Activated T-helper 17 cell treated with anti-CD3 and anti-CD28 coated beads, Interleukin-2, amount 50 U/mL, for 72 hours (primary cell): ENCODE results near the gene FOXP2. TPM values are rescaled to one million over a fixed set of nuclear protein-coding genes. Genes with fewer than 3 reads are reported as not detected.

Experiments used
- ATAC-seq: fragments of 150-1000 bp; cut with Tn5 transposase; replicated peaks from 2 replicates; pipeline ENCODE4 v1.10.0; 2021; ENCODE audit warnings: mild to moderate bottlenecking, moderate library complexity
- H3K27ac Mint-ChIP-seq: one replicate; pipeline ENCODE4 v1.8.0; 2022; ENCODE audit warnings: mixed read lengths
- H3K27me3 Mint-ChIP-seq: one replicate; pipeline ENCODE4 v1.8.0; 2022; ENCODE audit warnings: mixed read lengths
- H3K36me3 Mint-ChIP-seq: one replicate; pipeline ENCODE4 v1.8.0; 2022; ENCODE audit warnings: low read depth, mild to moderate bottlenecking, mixed read lengths
- H3K4me1 Mint-ChIP-seq: one replicate; pipeline ENCODE4 v1.8.0; 2022; ENCODE audit warnings: mixed read lengths
- H3K4me3 Mint-ChIP-seq: one replicate; pipeline ENCODE4 v1.8.0; 2022; ENCODE audit warnings: mild to moderate bottlenecking, mixed read lengths
- H3K9me3 Mint-ChIP-seq: one replicate; pipeline ENCODE4 v1.8.0; 2022; ENCODE audit warnings: mixed read lengths
- total RNA-seq, 2 donors: library from RNA; stranded (reverse); gene quantifications; one replicate each; pipeline ENCODE4 v1.2.3, GENCODE V29; 2022

Gene FOXP2
- total RNA-seq, 2 donors from 2014 or later = not detected

- H3K4me1 Mint-ChIP-seq = no peaks in the 10 kb centered on the region
- no peak overlapping the region for H3K27ac Mint-ChIP-seq
- H3K9me3 Mint-ChIP-seq = no peaks in the 10 kb centered on the region
- ATAC-seq = no peak
- no peak overlapping the region for H3K4me3 Mint-ChIP-seq
- no peaks in the 10 kb centered on the region for H3K36me3 Mint-ChIP-seq
- H3K27me3 Mint-ChIP-seq = no peaks in the 10 kb centered on the region
Observed at GRCh38 chr7:114628362-114628761, 213.7 kb downstream of the FOXP2 start.

- H3K9me3 Mint-ChIP-seq = no peaks in the 10 kb centered on the region
- H3K4me3 Mint-ChIP-seq = no peak overlapping the region
- no peak overlapping the region for H3K27ac Mint-ChIP-seq
- no peaks in the 10 kb centered on the region for H3K36me3 Mint-ChIP-seq
- no peak for ATAC-seq
- no peaks in the 10 kb centered on the region for H3K4me1 Mint-ChIP-seq
- no peaks in the 10 kb centered on the region for H3K27me3 Mint-ChIP-seq
Observed at GRCh38 chr7:114629762-114630161, 215.1 kb downstream of the FOXP2 start.

- Mint-ChIP-seq H3K9me3 (no peaks in the 10 kb centered on the region), H3K4me1 (no peaks in the 10 kb centered on the region), H3K27ac (no peak overlapping the region), H3K4me3 (no peak overlapping the region), H3K27me3 (no peaks in the 10 kb centered on the region), H3K36me3 (no peaks in the 10 kb centered on the region)
- no peak for ATAC-seq
Observed at GRCh38 chr7:114630201-114630990, 215.8 kb downstream of the FOXP2 start.

- no peaks in the 10 kb centered on the region for H3K36me3 Mint-ChIP-seq
- no peaks in the 10 kb centered on the region for H3K4me1 Mint-ChIP-seq
- ATAC-seq = no peak
- H3K27me3 Mint-ChIP-seq = no peaks in the 10 kb centered on the region
- no peak overlapping the region for H3K27ac Mint-ChIP-seq
- H3K4me3 Mint-ChIP-seq = no peak overlapping the region
- H3K9me3 Mint-ChIP-seq = no peaks in the 10 kb centered on the region
Observed at GRCh38 chr7:114631249-114631822, 216.7 kb downstream of the FOXP2 start.

- Mint-ChIP-seq H3K27me3 (no peaks in the 10 kb centered on the region), H3K4me3 (no peak overlapping the region), H3K27ac (no peak overlapping the region), H3K36me3 (no peaks in the 10 kb centered on the region), H3K9me3 (no peaks in the 10 kb centered on the region), H3K4me1 (no peaks in the 10 kb centered on the region)
- ATAC-seq = no peak
Observed at GRCh38 chr7:114639451-114639850, 224.8 kb downstream of the FOXP2 start.

- Mint-ChIP-seq H3K27me3 (no peaks in the 10 kb centered on the region), H3K9me3 (no peaks in the 10 kb centered on the region), H3K27ac (no peak overlapping the region), H3K4me3 (no peak overlapping the region), H3K36me3 (no peaks in the 10 kb centered on the region), H3K4me1 (no peaks in the 10 kb centered on the region)
- ATAC-seq = no peak
Observed at GRCh38 chr7:114644455-114644854, 229.8 kb downstream of the FOXP2 start.

GRCh38 chr7:114645451-114645850 is 230.8 kb downstream of the FOXP2 start:
- Mint-ChIP-seq H3K4me1 (no peaks in the 10 kb centered on the region), H3K36me3 (no peaks in the 10 kb centered on the region), H3K4me3 (no peak overlapping the region), H3K27me3 (no peaks in the 10 kb centered on the region), H3K9me3 (no peaks in the 10 kb centered on the region), H3K27ac (no peak overlapping the region)
- ATAC-seq = no peak

- no peak overlapping the region for H3K4me3 Mint-ChIP-seq
- no peak overlapping the region for H3K27ac Mint-ChIP-seq
Observed at GRCh38 chr7:114647518-114647917, 232.9 kb downstream of the FOXP2 start.

GRCh38 chr7:114648117-114648516 is 233.5 kb downstream of the FOXP2 start:
- H3K9me3 Mint-ChIP-seq = no peaks in the 10 kb centered on the region
- ATAC-seq = no peak
- no peaks in the 10 kb centered on the region for H3K4me1 Mint-ChIP-seq
- no peaks in the 10 kb centered on the region for H3K36me3 Mint-ChIP-seq
- peaks cover 4% of the 10 kb centered on the region for H3K27me3 Mint-ChIP-seq
- no peak overlapping the region for H3K4me3 Mint-ChIP-seq
- no peak overlapping the region for H3K27ac Mint-ChIP-seq

More at GRCh38 chr7:114647518-114647917, 232.9 kb downstream of the FOXP2 start:
- H3K4me1 Mint-ChIP-seq = no peaks in the 10 kb centered on the region
- H3K9me3 Mint-ChIP-seq = no peaks in the 10 kb centered on the region
- H3K27me3 Mint-ChIP-seq = peaks cover 4% of the 10 kb centered on the region
- H3K36me3 Mint-ChIP-seq = no peaks in the 10 kb centered on the region
- no peak for ATAC-seq

- no peaks in the 10 kb centered on the region for H3K9me3 Mint-ChIP-seq
- H3K27ac Mint-ChIP-seq = no peak overlapping the region
- peaks cover 4% of the 10 kb centered on the region for H3K27me3 Mint-ChIP-seq
- no peaks in the 10 kb centered on the region for H3K36me3 Mint-ChIP-seq
- H3K4me1 Mint-ChIP-seq = no peaks in the 10 kb centered on the region
- no peak for ATAC-seq
- H3K4me3 Mint-ChIP-seq = no peak overlapping the region
Observed at GRCh38 chr7:114648680-114649079, 234.1 kb downstream of the FOXP2 start.

- no peak for ATAC-seq
- Mint-ChIP-seq H3K36me3 (no peaks in the 10 kb centered on the region), H3K27me3 (peaks cover 4% of the 10 kb centered on the region), H3K9me3 (no peaks in the 10 kb centered on the region), H3K4me1 (no peaks in the 10 kb centered on the region), H3K27ac (no peak overlapping the region), H3K4me3 (no peak overlapping the region)
Observed at GRCh38 chr7:114649689-114650088, 235.1 kb downstream of the FOXP2 start.

GRCh38 chr7:114650491-114650890 is 235.9 kb downstream of the FOXP2 start:
- H3K27ac Mint-ChIP-seq = no peak overlapping the region
- H3K4me1 Mint-ChIP-seq = no peaks in the 10 kb centered on the region
- peaks cover 4% of the 10 kb centered on the region for H3K27me3 Mint-ChIP-seq
- H3K9me3 Mint-ChIP-seq = no peaks in the 10 kb centered on the region
- ATAC-seq = no peak
- H3K4me3 Mint-ChIP-seq = no peak overlapping the region
- no peaks in the 10 kb centered on the region for H3K36me3 Mint-ChIP-seq

GRCh38 chr7:114652041-114652440 is 237.4 kb downstream of the FOXP2 start:
- Mint-ChIP-seq H3K9me3 (no peaks in the 10 kb centered on the region), H3K27ac (no peak overlapping the region), H3K27me3 (peaks cover 4% of the 10 kb centered on the region), H3K36me3 (no peaks in the 10 kb centered on the region), H3K4me1 (no peaks in the 10 kb centered on the region), H3K4me3 (no peak overlapping the region)
- ATAC-seq = no peak

- no peaks in the 10 kb centered on the region for H3K36me3 Mint-ChIP-seq
- peaks cover 4% of the 10 kb centered on the region for H3K27me3 Mint-ChIP-seq
- no peaks in the 10 kb centered on the region for H3K9me3 Mint-ChIP-seq
- H3K4me1 Mint-ChIP-seq = no peaks in the 10 kb centered on the region
- no peak for ATAC-seq
- no peak overlapping the region for H3K27ac Mint-ChIP-seq
- no peak overlapping the region for H3K4me3 Mint-ChIP-seq
Observed at GRCh38 chr7:114653364-114654088, 238.9 kb downstream of the FOXP2 start.

- Mint-ChIP-seq H3K36me3 (no peaks in the 10 kb centered on the region), H3K4me3 (no peak overlapping the region), H3K9me3 (no peaks in the 10 kb centered on the region), H3K4me1 (no peaks in the 10 kb centered on the region), H3K27ac (no peak overlapping the region), H3K27me3 (peaks cover 4% of the 10 kb centered on the region)
- no peak for ATAC-seq
Observed at GRCh38 chr7:114656466-114656865, 241.9 kb downstream of the FOXP2 start.
